OCI-LY7 (cell line): ENCODE data around the gene TBC1D20.

Experiments used
- EZH2phosphoT487 ChIP-seq: fragments of 200-600 bp; sonication (generic); IDR thresholded peaks from 2 replicates; pipeline ENCODE4 v1.6.1; 2018; ENCODE audit warnings: low read depth, borderline replicate concordance, mild to moderate bottlenecking, mixed run types, antibody characterized with exemption, low read length, moderate library complexity, mixed read lengths
- TF ChIP-seq, protein P1 (sequence below): fragments of 200-600 bp; sonication (generic); conservative IDR thresholded peaks from 2 replicates; pipeline ENCODE4 v1.5.1; 2014; ENCODE audit warnings: mild to moderate bottlenecking, antibody characterized with exemption, low read length, moderate library complexity, mixed read lengths

DNA sequence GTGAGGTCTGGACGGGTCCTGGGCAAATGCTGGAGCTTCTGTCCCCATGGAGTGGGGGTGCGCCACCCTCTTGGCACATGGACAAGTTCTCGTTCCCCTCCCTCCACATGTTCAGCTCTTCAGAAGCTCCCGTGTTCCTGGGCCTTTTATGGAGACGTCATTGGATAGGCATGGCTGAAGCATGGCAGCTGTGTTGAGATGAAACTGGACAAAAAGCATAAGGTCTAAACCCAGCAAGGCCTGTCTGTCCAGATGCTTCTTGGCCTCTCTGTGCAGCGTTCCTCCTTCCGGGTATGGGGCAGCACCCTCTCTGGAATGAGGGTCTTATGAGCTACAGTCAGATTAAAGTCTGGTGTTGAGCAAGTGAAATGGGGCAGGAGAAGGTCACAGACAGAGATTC is 26.8 kb downstream of the TBC1D20 start:
- TF ChIP-seq, protein P1, sequence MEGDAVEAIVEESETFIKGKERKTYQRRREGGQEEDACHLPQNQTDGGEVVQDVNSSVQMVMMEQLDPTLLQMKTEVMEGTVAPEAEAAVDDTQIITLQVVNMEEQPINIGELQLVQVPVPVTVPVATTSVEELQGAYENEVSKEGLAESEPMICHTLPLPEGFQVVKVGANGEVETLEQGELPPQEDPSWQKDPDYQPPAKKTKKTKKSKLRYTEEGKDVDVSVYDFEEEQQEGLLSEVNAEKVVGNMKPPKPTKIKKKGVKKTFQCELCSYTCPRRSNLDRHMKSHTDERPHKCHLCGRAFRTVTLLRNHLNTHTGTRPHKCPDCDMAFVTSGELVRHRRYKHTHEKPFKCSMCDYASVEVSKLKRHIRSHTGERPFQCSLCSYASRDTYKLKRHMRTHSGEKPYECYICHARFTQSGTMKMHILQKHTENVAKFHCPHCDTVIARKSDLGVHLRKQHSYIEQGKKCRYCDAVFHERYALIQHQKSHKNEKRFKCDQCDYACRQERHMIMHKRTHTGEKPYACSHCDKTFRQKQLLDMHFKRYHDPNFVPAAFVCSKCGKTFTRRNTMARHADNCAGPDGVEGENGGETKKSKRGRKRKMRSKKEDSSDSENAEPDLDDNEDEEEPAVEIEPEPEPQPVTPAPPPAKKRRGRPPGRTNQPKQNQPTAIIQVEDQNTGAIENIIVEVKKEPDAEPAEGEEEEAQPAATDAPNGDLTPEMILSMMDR: no peak
- TF ChIP-seq EZH2phosphoT487: no peak
